K562 (cell line): Measurements from ENCODE around the gene CFAP54. TPM values are rescaled to one million over a fixed set of nuclear protein-coding genes. Genes with fewer than 3 reads are reported as not detected.

Experiments
- ATAC-seq: fragments of 200-7000 bp; cut with Tn5 transposase; 3 replicates; pipeline ENCODE4 v1.9.1; 2020; ENCODE audit warnings: moderate library complexity
- BruUV-seq: library from RNA; stranded (reverse); fragments of 400-500 nt; replicated peaks from 2 replicates; lab custom pipeline; 2021; lab: Mats Ljungman, UMichigan
- CTCF ChIA-PET: fragments of 300-600 bp; formaldehyde crosslinking; extraction: SDS; loops from one replicate; lab custom pipeline; 2021; ENCODE audit warnings: low intra/inter-chr PET ratio; lab: Yijun Ruan, JAX
- POLR2A ChIA-PET: fragments of 300-600, 350-650 bp; sonication (Branson Sonifier 250); formaldehyde crosslinking; extraction: SDS; loops from one replicate; lab custom pipeline; 2021; ENCODE audit warnings: antibody characterized with exemption, inconsistent platforms; lab: Yijun Ruan, JAX
- DNase-seq, 4 experiments: peaks; one replicate each; pipeline versions ENCODE4 v3.0.0 to v3.0.0-alpha.2; 2011 to 2018; ENCODE audit warnings: low spot score in 3 of 4, mixed read lengths in 3 of 4; ENCODE audit errors: extremely low read depth in 1 of 4
- FAIRE-seq: peaks from 2 replicates; lab custom pipeline; 2011; peaks lifted over from hg19 to GRCh38; lab: Jason Lieb, UNC
- H2AFZ ChIP-seq: 2 replicates; pipeline ENCODE4 v1.6.0; 2011; ENCODE audit warnings: low read depth, low read length, control low read depth, inconsistent platforms
- H3K27ac ChIP-seq: fragments of 200-600 bp; 3 replicates; pipeline ENCODE4 v1.8.0; 2011; ENCODE audit warnings: low read depth, mild to moderate bottlenecking, control low read depth, inconsistent platforms, low read length, moderate library complexity, mixed read lengths; ENCODE audit errors: extremely low read depth
- H3K27me3 ChIP-seq, 2 experiments: fragments of 300-600 bp in 1 of 2; 2 replicates in 1 of 2; 3 replicates in 1 of 2; pipeline versions ENCODE4 v1.6.0 to v1.8.0; 2011; ENCODE audit warnings: inconsistent platforms in 2 of 2, low read length in 2 of 2, mild to moderate bottlenecking in 1 of 2, mixed read lengths in 1 of 2, moderate library complexity in 1 of 2; ENCODE audit not compliant: control insufficient read depth in 2 of 2, insufficient read depth in 2 of 2
- H3K36me3 ChIP-seq: fragments of 300-600 bp; 3 replicates; pipeline ENCODE4 v1.8.0; 2011; ENCODE audit warnings: mild to moderate bottlenecking, low read length, inconsistent platforms; ENCODE audit not compliant: control insufficient read depth, insufficient read depth
- H3K4me1 ChIP-seq, 2 experiments: fragments of 200-600 bp in 1 of 2; replicated peaks in 1 of 2; 2 replicates in 1 of 2; 3 replicates in 1 of 2; pipeline versions ENCODE4 v1.5.1 to v1.8.0; 2011; ENCODE audit warnings: inconsistent platforms in 2 of 2, low read length in 2 of 2, mild to moderate bottlenecking in 1 of 2, mixed read lengths in 1 of 2, moderate library complexity in 1 of 2; ENCODE audit not compliant: control insufficient read depth in 2 of 2, insufficient read depth in 2 of 2
- H3K4me2 ChIP-seq: 2 replicates; pipeline ENCODE4 v1.6.1; 2011; ENCODE audit warnings: low read length, control low read depth, inconsistent platforms, mixed read lengths; ENCODE audit not compliant: insufficient read depth
- H3K4me3 ChIP-seq: fragments of 200-600 bp; sonication (generic), shearing (Covaris generic); 2 replicates; pipeline ENCODE4 v1.5.1; 2016; ENCODE audit warnings: control low read depth, inconsistent platforms
- H3K79me2 ChIP-seq: fragments of 200-600 bp; 3 replicates; pipeline ENCODE4 v1.8.0; 2011; ENCODE audit warnings: low read length, inconsistent platforms; ENCODE audit not compliant: control insufficient read depth, insufficient read depth
- H3K9ac ChIP-seq, 2 experiments: 2 replicates each; pipeline versions ENCODE4 v1.6.0 to v1.6.1; 2011; ENCODE audit warnings: low read depth in 2 of 2, low read length in 2 of 2, control low read depth in 1 of 2, inconsistent platforms in 1 of 2, mild to moderate bottlenecking in 1 of 2, mixed read lengths in 1 of 2; ENCODE audit not compliant: insufficient read depth in 1 of 2
- H3K9me1 ChIP-seq: one replicate; pipeline ENCODE4 v1.6.0; 2011; ENCODE audit warnings: inconsistent platforms, mild to moderate bottlenecking, low read length, moderate library complexity; ENCODE audit not compliant: control insufficient read depth, insufficient read depth
- H3K9me3 ChIP-seq: replicated peaks from 2 replicates; pipeline ENCODE4 v1.5.1; 2011; ENCODE audit warnings: low read depth, low read length, inconsistent platforms; ENCODE audit not compliant: control insufficient read depth, insufficient read depth
- H4K20me1 ChIP-seq: replicated peaks from 2 replicates; pipeline ENCODE4 v1.6.1; 2011; ENCODE audit warnings: low read length, inconsistent platforms, mixed read lengths; ENCODE audit not compliant: control insufficient read depth, insufficient read depth
- CBX2 ChIP-seq: fragments of 200-600 bp; sonication (generic); IDR thresholded peaks from one replicate; pipeline ENCODE4 v1.6.1; 2012; ENCODE audit warnings: mild to moderate bottlenecking, low read length, inconsistent platforms; ENCODE audit not compliant: insufficient read depth, poor library complexity, severe bottlenecking
- DACH1 ChIP-seq: fragments of 450-650 bp; IDR thresholded peaks from 2 replicates; pipeline ENCODE4 v1.6.1; 2018; ENCODE audit not compliant: partially characterized antibody
- MCM2 ChIP-seq: fragments of 450-650 bp; IDR thresholded peaks from 2 replicates; pipeline ENCODE4 v1.6.1; 2017; ENCODE audit warnings: low read depth, mild to moderate bottlenecking
- NFRKB ChIP-seq: fragments of 450-650 bp; IDR thresholded peaks from 2 replicates; pipeline ENCODE4 v1.6.1; 2016; ENCODE audit warnings: low read depth
- SAFB ChIP-seq: fragments of 200-400 bp; formaldehyde crosslinking; IDR thresholded peaks from 2 replicates; pipeline ENCODE4 v1.6.1; 2017; ENCODE audit warnings: low read depth, low read length, borderline replicate concordance
- SRF ChIP-seq, 2 experiments: fragments of 250-450, 450-650 bp in 1 of 2; sonication (Bioruptor Pico) in 1 of 2; sonication (generic) in 1 of 2; formaldehyde crosslinking; IDR thresholded peaks; 2 replicates each; pipeline versions ENCODE4 v1.5.0 to v1.5.1; 2020 to 2022; ENCODE audit warnings: mild to moderate bottlenecking in 1 of 2, missing genetic modification reagents in 1 of 2
- SRSF7 ChIP-seq: fragments of 200-400 bp; formaldehyde crosslinking; optimal IDR thresholded peaks from 2 replicates; pipeline ENCODE3; 2017; ENCODE audit warnings: mild to moderate bottlenecking, low read depth, low read length
- XRCC4 ChIP-seq: IDR thresholded peaks from one replicate; pipeline ENCODE4 v1.6.1; 2011; ENCODE audit not compliant: insufficient read depth, insufficient read length; ENCODE audit errors: extremely low read depth
- ZNF224 ChIP-seq: sonication (generic); formaldehyde crosslinking; IDR thresholded peaks from 2 replicates; pipeline ENCODE4 v1.8.0; 2022; ENCODE audit warnings: mild to moderate bottlenecking, missing genetic modification reagents
- ZNF398 ChIP-seq: fragments of 250-450 bp; sonication (Bioruptor Pico); IDR thresholded peaks from 2 replicates; pipeline ENCODE4 v1.8.0; 2021; ENCODE audit warnings: moderate library complexity, mild to moderate bottlenecking, inconsistent platforms
- ZNF449 ChIP-seq: fragments of 250-450 bp; sonication (Bioruptor Pico); IDR thresholded peaks from 2 replicates; pipeline ENCODE4 v1.8.0; 2022; ENCODE audit warnings: moderate library complexity, mild to moderate bottlenecking, inconsistent platforms
- ZNF589 ChIP-seq: fragments of 200-800 bp; sonication (Bioruptor generic); IDR thresholded peaks from 2 replicates; pipeline ENCODE4 v1.6.1; 2016; ENCODE audit warnings: low read depth, missing genetic modification characterization, missing compliant biosample characterization
- ZNF668 ChIP-seq: fragments of 250-450 bp; sonication (Bioruptor Pico); IDR thresholded peaks from 2 replicates; pipeline ENCODE4 v1.8.0; 2022; ENCODE audit warnings: mild to moderate bottlenecking, inconsistent platforms
- ZNF77 ChIP-seq: fragments of 250-450 bp; sonication (Bioruptor Pico); IDR thresholded peaks from 2 replicates; pipeline ENCODE4 v1.5.0; 2020
- ZZZ3 ChIP-seq: fragments of 450-650 bp; IDR thresholded peaks from 2 replicates; pipeline ENCODE4 v1.6.1; 2016; ENCODE audit warnings: antibody characterized with exemption, mild to moderate bottlenecking, moderate library complexity
- WGBS: fragments of 100-300 bp; shearing (Covaris generic); methylation state at CpG from one replicate; pipeline ENCODE4 v1.1.6; 2016; ENCODE audit warnings: low coverage, mixed read lengths; ENCODE audit not compliant: insufficient coverage; ENCODE audit errors: missing lambda C conversion rate; 5-methylcytosine and 5-hydroxymethylcytosine counted together
- in situ Hi-C: fragments of 300-500 bp; cut with MboI; formaldehyde crosslinking; loops from 4 replicates; pipeline ENCODE4 v1.15.0; 2018; ENCODE audit warnings: inconsistent platforms, mixed read lengths
- intact Hi-C: fragments of 100-400 bp; cut with micrococcal nuclease; formaldehyde crosslinking; loops from 2 replicates; pipeline ENCODE4 v1.14.2; 2022
- polyA plus RNA-seq, 8 experiments: library from polyadenylated mRNA; depleted of rRNA in 4 of 8; stranded (reverse) in 5 of 8; unstranded in 3 of 8; fragments of >200 nt; fragmentation: Nextera tagmentation in 2 of 8; fragmentation: Illumina TruSeq in 1 of 8; extraction: Ambion mirVana in 2 of 8; extraction: Trizol in 1 of 8; gene quantifications; 2 replicates each; pipeline versions ENCODE4 v1.2.1 to v1.2.3, GENCODE V29; 2011 to 2014; ENCODE audit warnings: inconsistent platforms in 1 of 8, missing spikeins in 1 of 8
- total RNA-seq, 7 experiments: library from RNA; depleted of rRNA in 6 of 7; stranded (reverse); fragments of >200 nt in 6 of 7; fragmentation: Illumina TruSeq in 2 of 7; extraction: Trizol in 2 of 7; gene quantifications; 2 replicates each; pipeline versions ENCODE4 v1.2.1 to v1.2.3, GENCODE V29; 2011 to 2021; ENCODE audit warnings: low replicate concordance in 1 of 7

CFAP54 gene
- total and polyA plus RNA-seq, 9 of the 15 experiments (the other 6 are each of a cell fraction or from before 2014, with no cell fraction given): 0.03 to 0.23 (median 0.10) TPM; not detected in 3

- no peak for TF ChIP-seq ZNF224 (CRISPR knock-in tag)
- no peak for TF ChIP-seq ZNF77 (CRISPR knock-in tag)
- no peak for TF ChIP-seq ZNF589 (CRISPR knock-in tag)
- no peak for TF ChIP-seq ZNF398 (CRISPR knock-in tag)
- TF ChIP-seq DACH1: no peak
Observed at GRCh38 chr12:96881608-96882007, 392.2 kb downstream of the CFAP54 start (continued).

GRCh38 chr12:96882862-96883261, 393.5 kb downstream of the CFAP54 start:
- FAIRE-seq: no peak
- no peaks in the 10 kb centered on the region for H3K79me2 ChIP-seq
- H3K9ac ChIP-seq: no peak overlapping the region
- ChIA-PET POLR2A (no interaction called here), CTCF (no interaction called here)
- in situ Hi-C loops (no loop called here), intact Hi-C loops (no loop called here)
- no peaks in the 10 kb centered on the region for H3K9me1 ChIP-seq
- no peak for DNase-seq
- H3K4me1 ChIP-seq: no peaks in the 10 kb centered on the region; a peak in 3 of 5 replicates
- no peak overlapping the region for H3K4me3 ChIP-seq
- no TSS peak for BruUV-seq
- H3K4me2 ChIP-seq: no peak overlapping the region
- ATAC-seq: no peak
- no peaks in the 10 kb centered on the region for H4K20me1 ChIP-seq
- TF ChIP-seq SRSF7: no peak
- no peak for TF ChIP-seq ZZZ3
- TF ChIP-seq CBX2: no peak
- TF ChIP-seq NFRKB: no peak
- TF ChIP-seq ZNF449 (CRISPR knock-in tag): no peak
- no peak for TF ChIP-seq XRCC4
- TF ChIP-seq SAFB: no peak
- no peak for TF ChIP-seq SRF (CRISPR knock-in tag; IDR thresholded peaks at IDR 0.05)
- no peak for TF ChIP-seq MCM2
- no peak for TF ChIP-seq ZNF668 (CRISPR knock-in tag)
- H3K9me3 ChIP-seq: no peaks in the 10 kb centered on the region
- H3K36me3 ChIP-seq: no peaks in the 10 kb centered on the region
- WGBS: 4% methylated on average over 2 of the region's 2 CpGs
- peaks cover 0 to 4% of the 10 kb centered on the region in 2 experiments; a peak in 1 of 5 replicates for H3K27me3 ChIP-seq
- H3K27ac ChIP-seq: no peak overlapping the region
- no peak overlapping the region for H2AFZ ChIP-seq
